Measurements from ENCODE around the gene ST6GALNAC3. TPM values are rescaled to one million over a fixed set of nuclear protein-coding genes. Genes with fewer than 3 reads are reported as not detected.

The ST6GALNAC3 gene
- total RNA-seq, 2 donors from 2014 or later = 2.5 to 5.7 TPM

GRCh38 chr1:76191561-76191960, 117.0 kb downstream of the ST6GALNAC3 start:
- no peak overlapping the region for H3K9ac ChIP-seq (ENCODE audit: low read depth in 2 of 2, low read length in 2 of 2)
- intact Hi-C loops (cut with DNase I) = no loop called here
- H3K27ac ChIP-seq = no peak overlapping the region
- no peaks in the 10 kb centered on the region for H3K9me3 ChIP-seq
- no peaks in the 10 kb centered on the region for H3K27me3 ChIP-seq
- no peaks in the 10 kb centered on the region for H3K4me1 ChIP-seq
- DNase-seq = no peak
- no peak overlapping the region for H3K4me3 ChIP-seq
- no peaks in the 10 kb centered on the region for H3K36me3 ChIP-seq
- TF ChIP-seq CTCF (IDR thresholded peaks at IDR 0.05) = no peak

GRCh38 chr1:76198452-76198851, 123.9 kb downstream of the ST6GALNAC3 start:
- no peak for TF ChIP-seq CTCF (IDR thresholded peaks at IDR 0.05)
- intact Hi-C loops (cut with DNase I) = no loop called here
- H3K9ac ChIP-seq (ENCODE audit: low read depth in 2 of 2, low read length in 2 of 2) = no peak overlapping the region
- no peaks in the 10 kb centered on the region for H3K36me3 ChIP-seq
- H3K27ac ChIP-seq = no peak overlapping the region
- H3K4me1 ChIP-seq = no peaks in the 10 kb centered on the region
- H3K9me3 ChIP-seq = no peaks in the 10 kb centered on the region
- H3K27me3 ChIP-seq = no peaks in the 10 kb centered on the region
- DNase-seq = no peak
- no peak overlapping the region for H3K4me3 ChIP-seq

- intact Hi-C loops (cut with DNase I) = no loop called here
- no peak for TF ChIP-seq CTCF (IDR thresholded peaks at IDR 0.05)
- Histone ChIP-seq H3K36me3 (no peaks in the 10 kb centered on the region), H3K4me1 (no peaks in the 10 kb centered on the region), H3K4me3 (no peak overlapping the region), H3K27me3 (no peaks in the 10 kb centered on the region), H3K9ac (ENCODE audit: low read depth in 2 of 2, low read length in 2 of 2) (no peak overlapping the region), H3K9me3 (no peaks in the 10 kb centered on the region), H3K27ac (no peak overlapping the region)
- DNase-seq = no peak
These were observed 128.1 kb downstream of the ST6GALNAC3 start for GRCh38 chr1:76202670-76203069.

GRCh38 chr1:76203127-76203526, 128.6 kb downstream of the ST6GALNAC3 start:
- no peak for TF ChIP-seq CTCF (IDR thresholded peaks at IDR 0.05)
- Histone ChIP-seq H3K4me3 (no peak overlapping the region), H3K9me3 (no peaks in the 10 kb centered on the region), H3K27me3 (no peaks in the 10 kb centered on the region), H3K9ac (ENCODE audit: low read depth in 2 of 2, low read length in 2 of 2) (no peak overlapping the region), H3K36me3 (no peaks in the 10 kb centered on the region), H3K27ac (no peak overlapping the region), H3K4me1 (no peaks in the 10 kb centered on the region)
- no peak for DNase-seq
- intact Hi-C loops (cut with DNase I) = no loop called here

GRCh38 chr1:76209238-76209637, 134.7 kb downstream of the ST6GALNAC3 start:
- intact Hi-C loops (cut with DNase I) = no loop called here

More at GRCh38 chr1:76209238-76209637, 134.7 kb downstream of the ST6GALNAC3 start:
- H3K4me3 ChIP-seq = no peak overlapping the region
- no peak for DNase-seq
- H3K9me3 ChIP-seq = no peaks in the 10 kb centered on the region
- no peaks in the 10 kb centered on the region for H3K4me1 ChIP-seq
- TF ChIP-seq CTCF (IDR thresholded peaks at IDR 0.05) = no peak
- no peak overlapping the region for H3K27ac ChIP-seq
- H3K36me3 ChIP-seq = no peaks in the 10 kb centered on the region
- no peaks in the 10 kb centered on the region for H3K27me3 ChIP-seq
- H3K9ac ChIP-seq (ENCODE audit: low read depth in 2 of 2, low read length in 2 of 2) = no peak overlapping the region

All from colonic mucosa (tissue), 4 donors.